C4-2B (cell line): Measurements from ENCODE around the gene CRELD1.

Experiments
- CTCF ChIP-seq: fragments of 450-650 bp; conservative IDR thresholded peaks from 2 replicates; pipeline ENCODE4 v1.5.1; 2017; ENCODE audit warnings: mild to moderate bottlenecking
- ZFX ChIP-seq: fragments of 450-650 bp; IDR thresholded peaks from 2 replicates; pipeline ENCODE4 v1.6.1; 2017

- TF ChIP-seq CTCF (no peak), ZFX (no peak)
These were observed 27.2 kb upstream of the CRELD1 start for GRCh38 chr3:9906480-9906879.
